ENCODE measurements around the gene FNDC11.
A peak's percentile ranks its signal among the peaks of the same experiment; 100 is the strongest.
"Not testable (repeated sequence)": the region's sequence is repeated elsewhere in the genome, so short reads cannot be mapped to it uniquely, and the experiment has no call there.

Gene FNDC11

DNA sequence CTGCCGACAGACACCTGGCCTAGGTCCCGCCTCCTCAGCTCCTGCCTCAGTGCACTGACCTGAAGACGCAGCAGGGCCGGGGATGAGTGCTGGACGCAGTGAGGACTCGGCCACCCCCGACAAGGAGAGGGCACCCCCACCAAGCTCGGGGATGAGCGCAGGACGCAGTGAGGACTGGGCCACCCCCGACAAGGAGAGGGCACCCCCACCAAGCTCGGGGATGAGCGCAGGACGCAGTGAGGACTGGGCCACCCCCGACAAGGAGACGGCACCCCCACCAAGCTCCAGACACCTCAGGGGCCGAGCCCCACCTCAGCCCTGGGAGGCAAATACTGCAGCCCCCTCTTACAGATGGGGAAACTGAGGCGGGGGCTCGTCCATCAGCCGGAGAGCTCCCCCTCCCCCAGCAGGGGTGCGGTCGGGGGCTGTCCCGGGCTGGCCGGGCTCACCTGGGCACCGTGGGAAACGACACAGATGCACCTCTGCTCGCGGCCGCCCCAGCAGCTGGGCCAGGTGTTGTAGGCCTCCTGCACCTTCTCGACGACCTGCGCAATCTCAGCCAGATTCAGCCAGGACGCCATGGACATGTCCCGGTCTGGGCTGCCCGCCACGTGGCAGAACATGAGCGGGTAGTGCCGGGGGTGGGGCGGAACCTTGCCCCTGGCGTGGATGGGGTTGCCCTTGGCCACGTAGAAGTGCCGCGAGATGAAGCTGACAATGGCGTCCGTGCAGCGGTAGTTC is 12.6 kb downstream of the FNDC11 start:
- DNase-seq (ENCODE audit: low spot score) = no peak

- no peak for DNase-seq (ENCODE audit: low spot score)
Measured at GRCh38 chr20:63567136-63567385, 13.1 kb downstream of the FNDC11 start.

- DNase-seq (ENCODE audit: low spot score) = no peak
Measured at GRCh38 chr20:63567386-63568169, 13.6 kb downstream of the FNDC11 start.

- DNase-seq (ENCODE audit: low spot score) = no peak
Measured at GRCh38 chr20:63568170-63568981, 14.4 kb downstream of the FNDC11 start.

- DNase-seq (ENCODE audit: low spot score) = no peak
Measured at GRCh38 chr20:63568986-63569949, 15.3 kb downstream of the FNDC11 start.

DNA sequence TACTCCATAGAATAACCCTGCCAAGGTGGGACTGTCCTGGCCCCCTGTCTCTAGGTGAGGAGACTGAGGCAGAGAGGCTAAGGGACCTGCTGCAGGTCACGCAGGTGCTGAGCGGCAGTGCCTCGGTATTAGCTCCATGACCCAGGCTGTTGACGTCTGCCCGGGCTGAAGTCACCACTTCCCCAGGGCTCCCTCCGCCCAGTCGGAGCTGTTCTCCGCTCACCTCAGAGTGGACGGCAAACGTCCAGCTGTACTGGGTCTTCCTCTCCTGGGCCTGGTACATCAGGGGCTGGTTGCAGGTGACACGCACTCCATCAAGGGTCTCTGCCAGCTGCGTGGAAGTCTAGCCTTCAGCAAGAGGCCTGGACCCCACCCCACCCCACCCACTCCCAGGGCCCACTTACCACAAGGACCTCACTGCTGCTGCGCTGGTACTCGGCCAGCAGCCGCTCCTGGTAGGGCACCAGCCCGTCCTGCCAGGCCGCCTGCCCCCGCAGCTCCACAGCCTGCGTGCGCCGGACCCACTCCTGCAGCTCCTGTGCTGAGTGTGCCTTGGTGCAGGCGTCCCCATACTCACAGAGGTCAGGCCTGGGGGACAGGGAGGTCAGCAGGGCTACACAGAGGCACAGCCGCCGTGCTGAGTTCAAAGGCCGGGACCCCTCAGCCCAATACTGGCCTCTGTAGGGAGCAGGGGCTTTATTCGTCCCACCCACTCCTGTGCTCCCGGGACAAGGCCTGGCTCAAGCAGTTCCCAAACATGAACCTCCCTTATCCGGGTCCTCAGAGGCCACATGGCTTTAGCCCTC is 16.5 kb downstream of the FNDC11 start:
- DNase-seq (ENCODE audit: low spot score) = no peak

GRCh38 chr20:63571087-63571478 is 17.1 kb downstream of the FNDC11 start:
- not testable (repeated sequence) for DNase-seq (ENCODE audit: low spot score)

GRCh38 chr20:63572071-63572787 is 18.3 kb downstream of the FNDC11 start:
- no peak for DNase-seq (ENCODE audit: low spot score)

GRCh38 chr20:63572788-63573646 is 19.1 kb downstream of the FNDC11 start:
- no peak for DNase-seq (ENCODE audit: low spot score)

- DNase-seq (ENCODE audit: low spot score) = no peak
Measured at GRCh38 chr20:63573647-63574131, 19.7 kb downstream of the FNDC11 start.

DNA sequence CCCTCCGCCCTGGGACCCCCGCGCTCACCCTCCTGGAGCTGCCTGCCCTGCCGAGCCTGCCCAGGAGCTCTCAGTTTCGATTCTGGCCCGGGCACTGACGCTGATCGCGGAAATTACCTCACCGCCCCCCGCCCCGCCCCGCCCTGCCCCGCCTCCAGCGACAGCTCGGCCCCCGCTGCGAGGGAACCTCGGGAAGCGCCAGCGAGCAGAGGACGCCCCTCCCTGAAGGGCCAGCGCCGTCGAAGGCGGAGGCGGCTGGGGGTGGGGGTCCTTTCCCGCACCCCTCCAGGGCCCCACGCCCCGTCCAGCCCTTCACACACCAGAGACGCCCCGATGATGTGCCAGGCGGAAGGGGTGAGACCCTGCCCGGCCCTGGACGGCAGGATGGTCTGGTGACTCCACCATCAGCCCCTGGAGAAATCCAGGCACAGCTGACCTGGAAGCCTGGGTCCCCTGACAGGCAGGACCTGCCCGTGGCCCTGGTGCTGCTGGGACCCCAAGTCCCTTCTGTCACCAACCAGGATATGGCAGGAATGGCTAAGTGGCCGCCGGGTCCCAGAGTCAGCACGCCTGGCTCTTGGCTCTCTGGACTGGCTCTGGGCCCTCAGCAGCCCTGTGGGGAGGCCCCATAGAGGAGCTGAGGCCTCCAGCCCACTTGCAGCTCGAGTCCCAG is 20.3 kb downstream of the FNDC11 start, which contains the start of gene HELZ2:
TSS of gene HELZ2 (minus strand) at position 84 of the 673 bp plus-strand sequence. CDS start 1,854 bp downstream, outside the sequence.
- peak; percentile 86 for DNase-seq (ENCODE audit: low spot score)

DNA sequence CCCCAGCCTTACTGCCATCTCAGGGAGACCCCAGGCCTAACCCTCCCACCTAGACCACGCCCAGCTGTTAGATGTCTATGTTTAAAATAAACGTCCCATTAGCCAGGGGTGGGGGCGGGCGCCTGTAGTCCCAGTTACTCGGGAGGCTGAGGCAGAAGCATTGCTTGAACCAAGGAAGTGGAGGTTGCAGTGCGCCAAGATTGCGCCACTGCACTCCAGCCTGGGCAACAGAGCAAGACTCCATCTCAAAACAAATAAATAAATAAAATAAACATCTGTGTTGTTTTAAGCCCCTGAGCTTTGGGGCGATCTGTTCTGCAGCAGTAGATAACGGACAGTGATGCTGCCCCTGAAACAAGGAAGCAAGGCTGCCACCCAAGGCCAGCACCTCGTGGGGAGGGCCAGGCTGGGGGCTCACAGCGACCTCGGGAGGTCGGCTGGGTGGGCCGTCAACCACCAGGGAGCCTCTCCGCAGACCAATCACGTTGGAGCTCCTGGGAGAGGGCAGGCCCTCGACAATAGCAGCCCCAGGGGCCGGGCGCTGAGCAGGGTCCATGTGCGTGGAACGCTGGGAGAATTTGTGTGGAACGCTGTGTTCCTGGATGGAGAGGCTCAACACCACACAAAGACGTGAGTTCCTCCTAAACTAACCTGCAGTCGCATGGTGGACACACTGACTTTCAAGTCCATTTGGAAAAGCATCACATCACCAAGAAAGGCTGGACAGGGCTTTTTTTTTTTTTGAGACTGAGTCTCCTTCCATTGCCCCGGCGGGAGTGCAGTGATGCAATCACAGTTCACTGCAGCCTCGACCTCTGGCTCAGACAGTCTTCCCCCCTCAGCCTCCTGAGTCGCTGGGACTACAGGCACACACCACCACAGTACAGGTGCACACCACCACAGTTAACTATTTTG is 21.1 kb downstream of the FNDC11 start:
- DNase-seq (ENCODE audit: low spot score) = no peak

- peak; percentile 26 for DNase-seq (ENCODE audit: low spot score)
Measured at GRCh38 chr20:63576311-63576710, 22.4 kb downstream of the FNDC11 start.

GRCh38 chr20:63577317-63577894 is 23.4 kb downstream of the FNDC11 start:
- no peak for DNase-seq (ENCODE audit: low spot score)

- no peak for DNase-seq (ENCODE audit: low spot score)
Measured at GRCh38 chr20:63578224-63579016, 24.5 kb downstream of the FNDC11 start.

Measured in AG08395 (cell line).